HFFc6 (cell line): ENCODE results near the gene CEP19. TPM values are rescaled to one million over a fixed set of nuclear protein-coding genes. Genes with fewer than 3 reads are reported as not detected.

Experiments used
- DNase-seq: peaks from one replicate; pipeline ENCODE4 v3.0.0-alpha.2; 2018
- H3K27ac Mint-ChIP-seq: 2 replicates; pipeline ENCODE4 v1.8.0; 2020; ENCODE audit warnings: mild to moderate bottlenecking, mixed read lengths
- H3K27me3 Mint-ChIP-seq: 2 replicates; pipeline ENCODE4 v1.8.0; 2021; ENCODE audit warnings: mild to moderate bottlenecking, moderate library complexity, mixed read lengths; ENCODE audit not compliant: insufficient read depth
- H3K36me3 Mint-ChIP-seq: 2 replicates; pipeline ENCODE4 v1.8.0; 2021; ENCODE audit warnings: low read depth, mixed read lengths
- H3K4me1 Mint-ChIP-seq: 2 replicates; pipeline ENCODE4 v1.8.0; 2020; ENCODE audit warnings: low read depth, mixed read lengths
- H3K4me3 Mint-ChIP-seq: 2 replicates; pipeline ENCODE4 v1.8.0; 2020; ENCODE audit warnings: mild to moderate bottlenecking, moderate library complexity, mixed read lengths
- H3K9me3 Mint-ChIP-seq: 2 replicates; pipeline ENCODE4 v1.8.0; 2020; ENCODE audit warnings: mild to moderate bottlenecking, mixed read lengths
- total RNA-seq, 6 experiments: library from RNA; stranded (reverse); fragmentation: NEBNext Ultra II Directional; extraction: Animal tissue kit (Norgen Biotek cat#: 25700); gene quantifications; 2 replicates in 1 of 6; 3 replicates in 5 of 6; pipeline ENCODE4 v1.2.3, GENCODE V29; 2021
- TF ChIP-seq, protein P1 (sequence below): fragments of 200-600 bp; sonication (generic); IDR thresholded peaks from 2 replicates; pipeline ENCODE4 v1.5.0; 2021; ENCODE audit warnings: antibody characterized with exemption, mild to moderate bottlenecking

CEP19 gene
- total RNA-seq, 6 experiments from 2014 or later, result 1.9 to 2.6 (median 2.1) TPM

DNA sequence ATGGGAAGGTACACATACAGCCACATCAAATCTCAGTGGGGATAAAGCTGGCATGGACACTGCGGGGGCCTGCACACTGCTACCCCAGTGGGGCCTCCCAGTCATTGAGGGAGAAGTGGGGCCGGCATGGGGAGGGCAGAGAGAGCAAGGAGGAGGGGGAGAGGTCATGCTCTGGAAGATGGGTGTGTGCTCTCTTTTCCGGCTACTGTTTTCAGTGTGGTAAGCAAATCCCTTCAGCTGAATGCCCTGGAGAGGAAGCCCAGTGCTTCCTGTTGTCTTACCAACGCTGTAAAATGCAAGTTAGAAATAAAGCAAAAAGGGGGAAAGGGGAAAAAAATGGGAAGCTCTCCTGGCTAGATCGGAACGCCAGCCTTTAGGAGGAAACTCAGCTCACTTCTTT lies 41.7 kb downstream of the CEP19 start:
- Mint-ChIP-seq H3K36me3 (no peaks in the 10 kb centered on the region), H3K4me3 (no peak overlapping the region), H3K27me3 (peaks cover 40% of the 10 kb centered on the region), H3K4me1 (peaks cover 11% of the 10 kb centered on the region), H3K27ac (no peak overlapping the region), H3K9me3 (no peaks in the 10 kb centered on the region)
- no peak for DNase-seq
- TF ChIP-seq, protein P1, sequence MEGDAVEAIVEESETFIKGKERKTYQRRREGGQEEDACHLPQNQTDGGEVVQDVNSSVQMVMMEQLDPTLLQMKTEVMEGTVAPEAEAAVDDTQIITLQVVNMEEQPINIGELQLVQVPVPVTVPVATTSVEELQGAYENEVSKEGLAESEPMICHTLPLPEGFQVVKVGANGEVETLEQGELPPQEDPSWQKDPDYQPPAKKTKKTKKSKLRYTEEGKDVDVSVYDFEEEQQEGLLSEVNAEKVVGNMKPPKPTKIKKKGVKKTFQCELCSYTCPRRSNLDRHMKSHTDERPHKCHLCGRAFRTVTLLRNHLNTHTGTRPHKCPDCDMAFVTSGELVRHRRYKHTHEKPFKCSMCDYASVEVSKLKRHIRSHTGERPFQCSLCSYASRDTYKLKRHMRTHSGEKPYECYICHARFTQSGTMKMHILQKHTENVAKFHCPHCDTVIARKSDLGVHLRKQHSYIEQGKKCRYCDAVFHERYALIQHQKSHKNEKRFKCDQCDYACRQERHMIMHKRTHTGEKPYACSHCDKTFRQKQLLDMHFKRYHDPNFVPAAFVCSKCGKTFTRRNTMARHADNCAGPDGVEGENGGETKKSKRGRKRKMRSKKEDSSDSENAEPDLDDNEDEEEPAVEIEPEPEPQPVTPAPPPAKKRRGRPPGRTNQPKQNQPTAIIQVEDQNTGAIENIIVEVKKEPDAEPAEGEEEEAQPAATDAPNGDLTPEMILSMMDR, result no peak

DNA sequence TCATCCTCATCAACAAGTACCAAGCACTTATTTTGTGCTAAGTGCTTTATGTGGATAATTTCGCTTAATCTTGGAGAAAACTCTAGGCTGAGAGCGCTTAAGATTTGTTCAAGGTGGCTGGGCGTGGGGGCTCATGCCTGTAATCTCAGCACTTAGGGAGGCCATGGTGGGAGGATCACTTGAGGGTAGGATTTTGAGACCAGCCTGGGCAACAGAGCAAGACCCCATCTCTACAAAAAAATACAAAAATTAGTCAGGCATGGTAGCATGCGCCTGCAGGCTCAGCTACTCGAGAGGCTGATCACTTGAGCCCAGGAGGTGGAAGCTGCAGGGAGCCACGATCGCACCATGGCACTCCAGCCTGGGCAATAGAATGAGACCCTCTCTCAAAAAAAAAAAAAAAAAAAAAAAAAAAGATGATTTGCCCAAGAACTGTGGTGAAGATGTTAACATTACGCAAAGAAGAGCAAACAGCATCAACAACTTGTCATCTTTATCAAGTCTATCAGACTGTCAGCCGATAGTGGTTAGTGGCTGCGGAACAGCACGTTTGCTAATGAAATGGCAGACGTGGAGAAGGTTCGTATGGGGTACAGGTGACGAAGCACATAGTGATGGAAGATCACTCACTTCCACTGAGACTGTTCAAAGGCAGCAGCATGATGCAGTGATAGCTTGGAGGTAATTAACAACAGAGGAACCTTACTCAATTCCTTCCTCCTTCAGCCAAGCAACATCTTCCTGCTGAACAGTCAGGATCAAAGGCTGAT lies 44.8 kb downstream of the CEP19 start:
- Mint-ChIP-seq H3K4me1 (peaks cover 22% of the 10 kb centered on the region), H3K9me3 (no peaks in the 10 kb centered on the region), H3K36me3 (no peaks in the 10 kb centered on the region), H3K27me3 (peaks cover 35% of the 10 kb centered on the region), H3K27ac (no peak overlapping the region), H3K4me3 (no peak overlapping the region)
- TF ChIP-seq, protein P1, result no peak
- DNase-seq, result no peak

DNA sequence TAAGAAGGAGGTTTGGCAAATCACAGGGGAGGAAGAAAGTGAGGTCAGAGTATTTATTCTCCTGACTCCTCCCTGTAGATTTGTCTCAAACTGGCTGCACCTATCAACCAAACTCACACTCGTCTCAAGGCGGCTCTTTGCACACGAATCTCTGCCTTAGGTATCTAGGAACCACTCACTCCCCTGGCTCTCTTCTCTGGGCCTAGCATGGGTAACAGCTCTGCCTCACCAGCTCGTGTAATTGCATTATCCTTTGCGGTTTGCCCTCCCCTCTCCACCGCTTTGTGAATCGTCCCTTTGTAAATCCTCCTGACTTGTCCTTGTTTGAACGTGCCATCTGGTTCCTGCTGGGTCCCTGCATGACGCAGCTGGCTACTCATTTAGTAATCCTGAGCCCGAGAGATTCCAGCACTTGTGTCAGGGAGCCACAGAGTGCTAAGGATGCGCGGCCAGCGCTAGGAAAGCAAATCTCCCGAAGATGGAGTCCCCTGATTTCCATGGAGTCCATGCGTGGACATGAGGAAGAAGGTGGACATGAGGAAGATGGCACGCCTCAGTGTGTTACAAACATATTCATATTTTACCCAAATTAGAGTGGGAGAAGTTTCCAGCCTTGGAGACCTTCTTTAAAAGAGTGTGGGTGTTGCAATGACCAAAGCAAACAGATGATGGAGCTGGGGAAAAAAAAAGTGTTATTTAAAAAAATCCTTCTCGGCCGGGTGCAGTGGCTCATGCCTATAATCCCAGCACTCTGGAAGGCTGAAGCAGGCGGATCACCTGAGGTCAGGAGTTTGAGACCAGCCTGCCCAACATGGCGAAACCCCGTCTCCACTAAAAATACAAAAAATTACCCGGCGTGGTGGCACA lies 45.8 kb downstream of the CEP19 start:
- Mint-ChIP-seq H3K4me3 (peak overlapping the region; percentile 2; the same call in 1 of the 2 replicates), H3K4me1 (peaks cover 22% of the 10 kb centered on the region), H3K36me3 (no peaks in the 10 kb centered on the region), H3K27me3 (peaks cover 30% of the 10 kb centered on the region), H3K9me3 (no peaks in the 10 kb centered on the region), H3K27ac (no peak overlapping the region)
- peak; percentile 68 for DNase-seq
- TF ChIP-seq, protein P1, result no peak

DNA sequence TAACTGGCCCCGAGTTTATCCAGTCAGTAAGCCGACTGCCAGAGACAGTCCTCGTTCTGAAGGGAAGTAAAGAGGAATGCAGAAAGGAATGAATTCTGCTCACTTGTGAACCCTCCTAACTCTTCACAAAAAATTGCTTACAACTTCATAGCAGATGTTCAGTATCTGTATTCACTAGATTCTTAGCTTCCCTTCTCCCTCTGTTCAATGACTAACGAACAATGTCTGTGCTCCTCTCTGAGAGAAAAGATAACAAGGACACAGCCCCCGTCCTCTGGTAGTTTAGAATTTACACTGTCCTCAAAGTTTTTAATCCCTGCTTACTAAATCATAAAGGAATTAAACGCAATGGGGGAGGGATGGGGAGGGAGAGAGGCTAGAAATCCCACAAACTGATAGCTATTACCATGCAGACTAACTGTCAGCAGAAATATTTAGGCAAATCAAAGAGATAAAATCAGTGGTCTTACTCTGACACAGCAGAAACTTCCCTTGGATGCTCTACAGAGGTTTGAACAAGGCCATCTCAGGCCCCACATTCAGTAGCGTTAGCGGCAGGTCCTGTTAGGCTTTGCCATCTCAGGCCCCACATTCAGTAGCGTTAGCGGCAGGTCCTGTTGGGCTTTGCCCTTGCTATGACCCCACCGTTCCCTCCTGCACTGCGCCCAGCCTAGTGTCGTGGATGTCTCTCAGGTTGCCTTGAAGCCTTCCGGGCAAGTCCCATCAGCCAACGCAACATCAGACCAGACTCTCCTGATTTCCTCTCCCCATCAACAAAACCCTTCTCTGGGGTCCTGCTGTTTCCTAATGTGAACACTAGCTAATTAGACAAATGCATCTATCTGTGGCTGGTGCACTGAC lies 49.1 kb downstream of the CEP19 start:
- Mint-ChIP-seq H3K4me1 (peaks cover 22% of the 10 kb centered on the region), H3K9me3 (no peaks in the 10 kb centered on the region), H3K36me3 (no peaks in the 10 kb centered on the region), H3K4me3 (no peak overlapping the region), H3K27me3 (peaks cover 21% of the 10 kb centered on the region), H3K27ac (no peak overlapping the region)
- TF ChIP-seq, protein P1, result no peak
- DNase-seq, result no peak

DNA sequence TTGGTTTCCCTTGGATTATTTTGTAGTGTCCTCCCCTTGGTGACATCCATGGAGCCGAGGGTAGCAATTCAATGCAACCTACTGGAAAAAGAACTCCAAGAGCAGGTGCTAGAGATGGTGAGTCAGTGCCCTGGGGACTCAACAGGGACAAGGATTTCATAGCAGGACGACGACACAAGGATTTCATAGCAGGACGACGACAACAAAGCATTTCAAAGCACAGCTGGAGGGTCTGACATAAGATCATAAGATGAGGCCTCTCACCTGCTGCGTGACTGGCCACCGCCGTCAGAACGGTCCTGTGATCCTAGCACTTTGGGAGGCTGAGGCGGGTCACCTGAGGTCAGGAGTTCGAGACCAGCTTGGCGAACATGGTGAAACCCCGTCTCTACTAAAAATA lies 50.0 kb downstream of the CEP19 start:
- Mint-ChIP-seq H3K27ac (no peak overlapping the region), H3K27me3 (peaks cover 13% of the 10 kb centered on the region), H3K4me3 (no peak overlapping the region), H3K36me3 (no peaks in the 10 kb centered on the region), H3K9me3 (no peaks in the 10 kb centered on the region), H3K4me1 (peaks cover 22% of the 10 kb centered on the region)
- TF ChIP-seq, protein P1, result no peak
- no peak for DNase-seq
